ENCODE data around the gene NUDT16L1.

The NUDT16L1 gene

GRCh38 chr16:4744555-4745273 lies 51.4 kb downstream of the NUDT16L1 start:
- Histone ChIP-seq H3K36me3 (replicated peaks) (peaks cover 1% of the 10 kb centered on the region), H3K4me3 (ENCODE audit: low read depth, low read length) (no peak overlapping the region), H3K27me3 (replicated peaks) (no peaks in the 10 kb centered on the region), H3K27ac (no peak overlapping the region)
- no peak for DNase-seq
- TF ChIP-seq, protein P1, sequence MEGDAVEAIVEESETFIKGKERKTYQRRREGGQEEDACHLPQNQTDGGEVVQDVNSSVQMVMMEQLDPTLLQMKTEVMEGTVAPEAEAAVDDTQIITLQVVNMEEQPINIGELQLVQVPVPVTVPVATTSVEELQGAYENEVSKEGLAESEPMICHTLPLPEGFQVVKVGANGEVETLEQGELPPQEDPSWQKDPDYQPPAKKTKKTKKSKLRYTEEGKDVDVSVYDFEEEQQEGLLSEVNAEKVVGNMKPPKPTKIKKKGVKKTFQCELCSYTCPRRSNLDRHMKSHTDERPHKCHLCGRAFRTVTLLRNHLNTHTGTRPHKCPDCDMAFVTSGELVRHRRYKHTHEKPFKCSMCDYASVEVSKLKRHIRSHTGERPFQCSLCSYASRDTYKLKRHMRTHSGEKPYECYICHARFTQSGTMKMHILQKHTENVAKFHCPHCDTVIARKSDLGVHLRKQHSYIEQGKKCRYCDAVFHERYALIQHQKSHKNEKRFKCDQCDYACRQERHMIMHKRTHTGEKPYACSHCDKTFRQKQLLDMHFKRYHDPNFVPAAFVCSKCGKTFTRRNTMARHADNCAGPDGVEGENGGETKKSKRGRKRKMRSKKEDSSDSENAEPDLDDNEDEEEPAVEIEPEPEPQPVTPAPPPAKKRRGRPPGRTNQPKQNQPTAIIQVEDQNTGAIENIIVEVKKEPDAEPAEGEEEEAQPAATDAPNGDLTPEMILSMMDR (IDR thresholded peaks at IDR 0.05; ENCODE audit: low read depth, low read length, missing control alignments) = no peak
- in situ Hi-C loops (cut with HindIII; ENCODE audit: low pct_ligation_motif_present, low sequenced_read_pairs) = no loop called here

- H3K36me3 ChIP-seq (replicated peaks) = peaks cover 5% of the 10 kb centered on the region
- TF ChIP-seq, protein P1 (IDR thresholded peaks at IDR 0.05; ENCODE audit: low read depth, low read length, missing control alignments) = no peak
- DNase-seq = no peak
- no peaks in the 10 kb centered on the region for H3K27me3 ChIP-seq (replicated peaks)
- no peak overlapping the region for H3K4me3 ChIP-seq (ENCODE audit: low read depth, low read length)
- H3K27ac ChIP-seq = no peak overlapping the region
- in situ Hi-C loops (cut with HindIII; ENCODE audit: low pct_ligation_motif_present, low sequenced_read_pairs) = no loop called here
Observed at GRCh38 chr16:4745274-4745569, 51.9 kb downstream of the NUDT16L1 start.

All from brain microvascular endothelial cell (primary cell).